ENCODE measurements around the gene KIF19.

DNA sequence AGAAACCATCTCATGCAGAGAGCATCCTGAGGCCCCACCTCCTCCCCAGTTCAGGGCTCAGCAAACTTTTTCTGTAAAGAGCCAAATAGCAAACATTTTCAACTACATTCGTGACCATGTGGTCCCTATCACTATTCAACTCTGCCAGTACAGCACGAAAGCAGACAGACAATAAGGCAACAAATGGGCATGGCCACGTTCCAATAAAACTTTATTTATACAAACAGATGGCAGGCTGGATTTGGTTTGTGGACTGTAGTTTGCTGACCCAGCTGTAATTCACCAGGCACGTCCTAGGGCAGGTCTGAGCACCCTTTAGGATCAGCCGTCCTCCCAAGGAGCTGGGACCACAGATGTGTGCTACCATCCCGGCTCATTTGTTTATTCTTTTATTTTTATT lies 78.8 kb downstream of the KIF19 start:
- no peak for TF ChIP-seq POLR2A (IDR thresholded peaks at IDR 0.05)
- TF ChIP-seq, protein P1, sequence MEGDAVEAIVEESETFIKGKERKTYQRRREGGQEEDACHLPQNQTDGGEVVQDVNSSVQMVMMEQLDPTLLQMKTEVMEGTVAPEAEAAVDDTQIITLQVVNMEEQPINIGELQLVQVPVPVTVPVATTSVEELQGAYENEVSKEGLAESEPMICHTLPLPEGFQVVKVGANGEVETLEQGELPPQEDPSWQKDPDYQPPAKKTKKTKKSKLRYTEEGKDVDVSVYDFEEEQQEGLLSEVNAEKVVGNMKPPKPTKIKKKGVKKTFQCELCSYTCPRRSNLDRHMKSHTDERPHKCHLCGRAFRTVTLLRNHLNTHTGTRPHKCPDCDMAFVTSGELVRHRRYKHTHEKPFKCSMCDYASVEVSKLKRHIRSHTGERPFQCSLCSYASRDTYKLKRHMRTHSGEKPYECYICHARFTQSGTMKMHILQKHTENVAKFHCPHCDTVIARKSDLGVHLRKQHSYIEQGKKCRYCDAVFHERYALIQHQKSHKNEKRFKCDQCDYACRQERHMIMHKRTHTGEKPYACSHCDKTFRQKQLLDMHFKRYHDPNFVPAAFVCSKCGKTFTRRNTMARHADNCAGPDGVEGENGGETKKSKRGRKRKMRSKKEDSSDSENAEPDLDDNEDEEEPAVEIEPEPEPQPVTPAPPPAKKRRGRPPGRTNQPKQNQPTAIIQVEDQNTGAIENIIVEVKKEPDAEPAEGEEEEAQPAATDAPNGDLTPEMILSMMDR (IDR thresholded peaks at IDR 0.05) = no peak
